Right lobe of liver (tissue), 4 donors: Measurements from ENCODE around the gene NR1D2.

Source experiments
- POLR2A ChIP-seq: fragments of 450-650 bp; IDR thresholded peaks from one replicate; pipeline ENCODE4 v1.6.1; 2017; ENCODE audit warnings: antibody characterized with exemption, mild to moderate bottlenecking
- TF ChIP-seq, protein P1 (sequence below), 4 donors: fragments of 200-600 bp in 3 of 4; fragments of 450-650 bp in 1 of 4; IDR thresholded peaks; one replicate each; pipeline versions ENCODE4 v1.5.1 to v1.8.0; 2016 to 2022; ENCODE audit warnings: antibody characterized with exemption in 4 of 4, mild to moderate bottlenecking in 2 of 4
- donor health status: DM: no; HTN: no; CAD: no.
- donor health status: DM: no; HTN: no; CAD: no.
- donor health status: DM: no; HTN: yes; CAD: no.

DNA sequence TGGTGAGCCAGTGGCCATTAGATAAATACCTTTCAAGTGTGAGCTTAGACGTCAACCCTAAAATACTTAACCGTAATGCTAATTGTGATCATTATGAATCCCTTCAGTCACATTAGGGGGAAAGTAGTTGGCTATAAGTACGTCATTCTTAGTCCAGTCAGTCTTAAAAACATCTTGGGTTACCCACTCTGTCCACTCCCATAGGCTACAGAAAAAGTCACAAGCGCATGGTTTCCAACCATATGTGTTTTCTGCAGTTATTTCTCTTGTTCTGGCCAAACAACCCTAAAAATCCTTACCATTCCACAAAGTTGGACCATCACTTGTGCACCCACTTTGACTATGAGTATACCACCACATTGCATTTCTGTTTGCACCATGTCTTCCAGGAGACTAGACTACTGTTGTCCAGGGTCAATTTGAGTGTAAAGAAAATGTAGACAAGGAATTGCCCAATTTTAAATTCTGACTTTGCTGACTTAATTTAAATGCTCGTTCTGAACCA lies 24.9 kb upstream of the NR1D2 start:
- TF ChIP-seq, protein P1, sequence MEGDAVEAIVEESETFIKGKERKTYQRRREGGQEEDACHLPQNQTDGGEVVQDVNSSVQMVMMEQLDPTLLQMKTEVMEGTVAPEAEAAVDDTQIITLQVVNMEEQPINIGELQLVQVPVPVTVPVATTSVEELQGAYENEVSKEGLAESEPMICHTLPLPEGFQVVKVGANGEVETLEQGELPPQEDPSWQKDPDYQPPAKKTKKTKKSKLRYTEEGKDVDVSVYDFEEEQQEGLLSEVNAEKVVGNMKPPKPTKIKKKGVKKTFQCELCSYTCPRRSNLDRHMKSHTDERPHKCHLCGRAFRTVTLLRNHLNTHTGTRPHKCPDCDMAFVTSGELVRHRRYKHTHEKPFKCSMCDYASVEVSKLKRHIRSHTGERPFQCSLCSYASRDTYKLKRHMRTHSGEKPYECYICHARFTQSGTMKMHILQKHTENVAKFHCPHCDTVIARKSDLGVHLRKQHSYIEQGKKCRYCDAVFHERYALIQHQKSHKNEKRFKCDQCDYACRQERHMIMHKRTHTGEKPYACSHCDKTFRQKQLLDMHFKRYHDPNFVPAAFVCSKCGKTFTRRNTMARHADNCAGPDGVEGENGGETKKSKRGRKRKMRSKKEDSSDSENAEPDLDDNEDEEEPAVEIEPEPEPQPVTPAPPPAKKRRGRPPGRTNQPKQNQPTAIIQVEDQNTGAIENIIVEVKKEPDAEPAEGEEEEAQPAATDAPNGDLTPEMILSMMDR (IDR thresholded peaks at IDR 0.05), result no peak
- TF ChIP-seq POLR2A, result no peak
